ENCODE results near the gene ADAM17. TPM values are rescaled to one million over a fixed set of nuclear protein-coding genes. Genes with fewer than 3 reads are reported as not detected.

Gene ADAM17
- polyA plus RNA-seq, 1 of the 3 experiments (the other 2 are of a cell fraction) = 17.1 TPM

- H2AFZ ChIP-seq (ENCODE audit: low read depth) = no peak overlapping the region
- no peak overlapping the region for H3K27ac ChIP-seq (ENCODE audit: low read depth in 2 of 2, low read length in 1 of 2)
- no peak for DNase-seq
- H3K9me2 ChIP-seq = no peaks in the 10 kb centered on the region
- no peaks in the 10 kb centered on the region for H3K27me3 ChIP-seq (ENCODE audit: insufficient read depth)
- H4K20me1 ChIP-seq (ENCODE audit: insufficient read depth) = no peaks in the 10 kb centered on the region
- peaks cover 10% of the 10 kb centered on the region for H3F3A ChIP-seq (replicated peaks; ENCODE audit: insufficient read depth)
- ChIA-PET CTCF (interaction anchor here (4.3 kb wide), 1 partner anchor 17 kb away, joined by 9 read pairs; no protein-coding TSS in a partner anchor), POLR2A (interaction anchor here (1.2 kb wide), 1 partner anchor 83 kb away, joined by 4 read pairs; the partner anchor contains the start of gene ADAM17)
- peaks cover 40 to 46% of the 10 kb centered on the region in 2 experiments for H3K36me3 ChIP-seq (replicated peaks in 1 of 2; ENCODE audit: control insufficient read depth in 1 of 2, insufficient read depth in 2 of 2, low read length in 1 of 2)
- TF ChIP-seq RAD21 (IDR thresholded peaks at IDR 0.05; ENCODE audit: low read length) (no peak), RXRA (IDR thresholded peaks at IDR 0.05; ENCODE audit: borderline replicate concordance, low read depth) (no peak), MXI1 (IDR thresholded peaks at IDR 0.05; ENCODE audit: low read depth, low read length) (no peak), CTCF (IDR thresholded peaks at IDR 0.05) (no peak), USF2 (IDR thresholded peaks at IDR 0.05; ENCODE audit: borderline replicate concordance, low read depth, low read length) (no peak), FOXJ3 (CRISPR knock-in tag; IDR thresholded peaks at IDR 0.05) (no peak), TCF12 (IDR thresholded peaks at IDR 0.05) (no peak), RCOR1 (IDR thresholded peaks at IDR 0.05; ENCODE audit: low read length) (no peak), IRF3 (IDR thresholded peaks at IDR 0.05; ENCODE audit: low read depth, low read length) (no peak), USF1 (IDR thresholded peaks at IDR 0.05; ENCODE audit: borderline replicate concordance, low read depth) (no peak), SIN3A (IDR thresholded peaks at IDR 0.05; ENCODE audit: borderline replicate concordance, low read depth, low read length) (no peak)
- over 99% methylated on average over 9 of the region's 9 CpGs for WGBS (ENCODE audit: low lambda C conversion rate)
- H3K4me1 ChIP-seq (ENCODE audit: control insufficient read depth in 1 of 2, insufficient read depth in 2 of 2, low read depth in 1 of 2, low read length in 1 of 2) = peaks cover 9 to 24% of the 10 kb centered on the region in 2 experiments; a peak in 1 of 4 replicates
- peaks cover 28% of the 10 kb centered on the region for H3K79me2 ChIP-seq (ENCODE audit: insufficient read depth)
- no peak overlapping the region for H3K4me3 ChIP-seq (ENCODE audit: low read depth in 2 of 2, low read length in 1 of 2)
- no peak overlapping the region for H3K4me2 ChIP-seq
- no peaks in the 10 kb centered on the region for H3K9me3 ChIP-seq
- H3K9ac ChIP-seq = no peak overlapping the region
These were observed 83.1 kb downstream of the ADAM17 start for GRCh38 chr2:9472511-9472910.

- CTCF ChIA-PET = interaction anchor here (0.8 kb wide), 1 partner anchor 12 kb away, joined by 4 read pairs; no protein-coding TSS in a partner anchor
- POLR2A ChIA-PET = no interaction called here
- peaks cover 10% of the 10 kb centered on the region for H3F3A ChIP-seq (replicated peaks; ENCODE audit: insufficient read depth)
- H3K9me3 ChIP-seq = no peaks in the 10 kb centered on the region
- no peak overlapping the region for H3K9ac ChIP-seq
- DNase-seq = no peak
- H3K4me1 ChIP-seq (ENCODE audit: control insufficient read depth in 1 of 2, insufficient read depth in 2 of 2, low read depth in 1 of 2, low read length in 1 of 2) = peaks cover 7 to 16% of the 10 kb centered on the region in 2 experiments; a peak in 1 of 4 replicates
- H3K36me3 ChIP-seq (replicated peaks in 1 of 2; ENCODE audit: control insufficient read depth in 1 of 2, insufficient read depth in 2 of 2, low read length in 1 of 2) = peaks cover 43 to 46% of the 10 kb centered on the region in 2 experiments
- no peak overlapping the region for H2AFZ ChIP-seq (ENCODE audit: low read depth)
- H3K4me3 ChIP-seq (ENCODE audit: low read depth in 2 of 2, low read length in 1 of 2) = no peak overlapping the region
- H4K20me1 ChIP-seq (ENCODE audit: insufficient read depth) = no peaks in the 10 kb centered on the region
- no peak overlapping the region for H3K4me2 ChIP-seq
- H3K79me2 ChIP-seq (ENCODE audit: insufficient read depth) = peaks cover 15% of the 10 kb centered on the region
- no peaks in the 10 kb centered on the region for H3K27me3 ChIP-seq (ENCODE audit: insufficient read depth)
- no peaks in the 10 kb centered on the region for H3K9me2 ChIP-seq
- TF ChIP-seq MXI1 (IDR thresholded peaks at IDR 0.05; ENCODE audit: low read depth, low read length) (no peak), IRF3 (IDR thresholded peaks at IDR 0.05; ENCODE audit: low read depth, low read length) (no peak), NFIC (IDR thresholded peaks at IDR 0.05; ENCODE audit: borderline replicate concordance) (no peak), YY1 (IDR thresholded peaks at IDR 0.05; ENCODE audit: low read depth) (no peak), GATA2 (CRISPR knock-in tag; IDR thresholded peaks at IDR 0.05) (no peak), TEAD4 (IDR thresholded peaks at IDR 0.05; ENCODE audit: borderline replicate concordance, insufficient read depth) (no peak)
- 91% methylated on average over 5 of the region's 5 CpGs for WGBS (ENCODE audit: low lambda C conversion rate)
- no peak overlapping the region; a peak in 1 of 4 replicates for H3K27ac ChIP-seq (ENCODE audit: low read depth in 2 of 2, low read length in 1 of 2)
These were observed 84.4 kb downstream of the ADAM17 start for GRCh38 chr2:9471206-9471605.
